Epithelial cell of esophagus (primary cell): ENCODE results near the gene CTDSP1.

Experiments
- DNase-seq: peaks from one replicate; pipeline ENCODE4 v3.0.0; 2010; ENCODE audit warnings: low read depth
- H3K4me3 ChIP-seq: 2 replicates; pipeline ENCODE4 v1.5.1; 2011; ENCODE audit warnings: mild to moderate bottlenecking, low read length, control low read depth
- TF ChIP-seq, protein P1 (sequence below): IDR thresholded peaks from 2 replicates; pipeline ENCODE4 v1.5.1; 2011; ENCODE audit warnings: low read depth, mild to moderate bottlenecking, low read length, control low read depth, inconsistent platforms; ENCODE audit not compliant: insufficient read depth; ENCODE audit errors: missing control alignments

Gene CTDSP1

DNA sequence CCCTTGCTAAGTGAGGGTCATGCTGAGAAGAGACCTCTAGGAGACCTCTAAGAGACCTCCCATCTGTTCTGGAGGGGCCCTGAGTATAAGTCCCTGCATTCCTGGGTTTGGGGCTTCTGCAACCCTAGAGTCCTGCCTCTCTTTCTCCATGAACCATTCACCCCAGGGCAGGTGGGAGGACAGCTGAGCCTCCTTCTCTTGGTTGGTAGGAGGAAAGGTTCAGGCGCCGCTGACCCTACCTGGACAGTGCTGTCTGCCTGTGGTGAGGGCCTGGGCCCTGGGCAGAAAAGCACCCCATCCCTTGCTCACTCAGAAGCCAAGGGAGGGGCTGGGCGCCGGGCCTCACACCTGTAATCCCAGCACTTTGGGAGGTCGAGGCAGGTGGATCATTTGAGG lies 18.7 kb downstream of the CTDSP1 start:
- no peak for DNase-seq
- TF ChIP-seq, protein P1, sequence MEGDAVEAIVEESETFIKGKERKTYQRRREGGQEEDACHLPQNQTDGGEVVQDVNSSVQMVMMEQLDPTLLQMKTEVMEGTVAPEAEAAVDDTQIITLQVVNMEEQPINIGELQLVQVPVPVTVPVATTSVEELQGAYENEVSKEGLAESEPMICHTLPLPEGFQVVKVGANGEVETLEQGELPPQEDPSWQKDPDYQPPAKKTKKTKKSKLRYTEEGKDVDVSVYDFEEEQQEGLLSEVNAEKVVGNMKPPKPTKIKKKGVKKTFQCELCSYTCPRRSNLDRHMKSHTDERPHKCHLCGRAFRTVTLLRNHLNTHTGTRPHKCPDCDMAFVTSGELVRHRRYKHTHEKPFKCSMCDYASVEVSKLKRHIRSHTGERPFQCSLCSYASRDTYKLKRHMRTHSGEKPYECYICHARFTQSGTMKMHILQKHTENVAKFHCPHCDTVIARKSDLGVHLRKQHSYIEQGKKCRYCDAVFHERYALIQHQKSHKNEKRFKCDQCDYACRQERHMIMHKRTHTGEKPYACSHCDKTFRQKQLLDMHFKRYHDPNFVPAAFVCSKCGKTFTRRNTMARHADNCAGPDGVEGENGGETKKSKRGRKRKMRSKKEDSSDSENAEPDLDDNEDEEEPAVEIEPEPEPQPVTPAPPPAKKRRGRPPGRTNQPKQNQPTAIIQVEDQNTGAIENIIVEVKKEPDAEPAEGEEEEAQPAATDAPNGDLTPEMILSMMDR, result no peak
- H3K4me3 ChIP-seq, result no peak overlapping the region

DNA sequence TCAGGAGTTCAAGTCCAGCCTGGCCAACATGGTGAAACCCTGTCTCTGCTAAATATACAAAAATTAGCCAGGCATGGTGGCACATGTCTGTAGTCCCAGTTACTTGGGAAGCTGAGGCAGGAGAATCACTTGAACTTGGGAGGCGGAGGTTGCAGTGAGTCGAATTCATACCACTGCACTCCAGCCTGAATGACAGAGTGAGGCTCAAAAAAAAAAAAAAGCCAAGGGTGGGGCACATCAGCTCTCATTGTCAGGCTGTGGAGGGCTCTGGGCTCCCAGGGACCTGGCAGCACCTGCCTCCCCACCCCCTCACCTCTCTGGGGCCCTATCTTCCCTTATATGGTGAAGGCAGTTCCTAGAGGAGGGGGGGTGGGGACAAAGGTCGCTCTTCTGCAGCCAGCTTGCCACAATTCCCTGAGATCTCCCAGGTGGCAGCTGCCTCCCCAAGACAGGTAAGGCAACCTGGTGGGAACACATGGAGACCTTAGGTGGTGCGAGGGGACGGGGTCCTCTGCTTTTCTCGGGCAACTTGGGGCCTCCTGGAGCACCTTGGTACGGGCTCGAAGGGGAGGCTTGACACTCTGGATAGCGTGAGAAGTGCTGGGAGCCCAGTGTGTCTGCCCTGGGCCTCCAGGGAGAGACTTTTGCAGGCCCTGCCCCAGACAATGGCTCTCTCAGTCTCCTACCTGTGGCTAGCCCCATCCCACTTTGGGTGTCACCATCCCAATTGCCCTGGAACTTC lies 19.2 kb downstream of the CTDSP1 start, which contains the start of gene VIL1:
VIL1 (plus strand) TSS at position 407 of the 742 bp plus-strand sequence. CDS start 4,656 bp downstream, outside the sequence.
- DNase-seq, result no peak
- H3K4me3 ChIP-seq, result no peak within 1 kb of the TSS
- TF ChIP-seq, protein P1, result no peak

DNA sequence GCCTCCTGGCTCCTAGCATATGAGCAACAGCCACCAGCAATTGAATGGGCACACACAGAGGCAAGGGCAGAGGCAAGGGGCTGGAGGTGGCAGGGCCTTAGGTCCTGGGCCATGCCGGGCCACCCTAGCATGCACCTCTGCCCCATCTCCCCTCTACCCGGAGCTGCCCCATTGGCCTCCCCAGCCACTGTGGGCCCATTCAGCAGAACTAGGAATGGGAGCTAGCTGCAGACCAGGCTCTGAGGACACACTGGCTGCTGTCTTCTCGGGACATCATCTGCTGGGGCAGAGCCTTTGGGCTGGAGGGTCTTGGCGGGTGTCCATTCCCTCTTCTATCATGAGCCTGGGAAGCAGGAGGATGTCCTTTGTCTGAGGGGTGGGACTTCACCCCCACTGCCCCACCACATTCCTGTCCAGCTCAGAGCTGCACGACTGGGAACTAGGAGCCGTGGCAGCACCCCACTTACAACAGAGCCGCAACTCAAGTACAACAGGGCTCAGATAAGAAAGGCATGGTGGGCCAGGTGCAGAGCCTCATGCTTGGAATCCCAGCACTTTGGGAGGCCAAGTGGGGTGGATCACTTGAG lies 20.1 kb downstream of the CTDSP1 start:
- TF ChIP-seq, protein P1, result no peak
- H3K4me3 ChIP-seq, result no peak overlapping the region
- no peak for DNase-seq

DNA sequence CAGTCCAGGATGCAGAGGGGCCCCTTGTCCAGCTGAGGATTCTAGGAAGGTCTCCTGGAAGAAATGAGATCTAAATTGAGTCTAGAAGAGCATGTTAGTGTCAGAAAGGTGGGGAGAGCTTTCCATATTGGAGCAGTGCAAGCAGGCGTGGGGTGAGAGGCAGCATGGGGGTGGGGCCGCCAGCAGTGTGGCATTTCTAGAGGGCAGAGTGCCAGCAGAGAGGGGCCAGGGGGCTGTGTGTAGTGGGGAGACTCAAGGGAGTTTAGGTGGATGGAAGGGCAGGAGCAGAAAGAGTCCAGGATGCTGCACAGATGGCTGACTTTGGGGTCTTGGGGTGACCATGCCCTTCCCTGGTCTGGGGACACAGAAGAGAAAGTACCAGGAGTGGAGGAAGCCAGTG lies 21.4 kb downstream of the CTDSP1 start:
- TF ChIP-seq, protein P1, result no peak
- DNase-seq, result no peak

DNA sequence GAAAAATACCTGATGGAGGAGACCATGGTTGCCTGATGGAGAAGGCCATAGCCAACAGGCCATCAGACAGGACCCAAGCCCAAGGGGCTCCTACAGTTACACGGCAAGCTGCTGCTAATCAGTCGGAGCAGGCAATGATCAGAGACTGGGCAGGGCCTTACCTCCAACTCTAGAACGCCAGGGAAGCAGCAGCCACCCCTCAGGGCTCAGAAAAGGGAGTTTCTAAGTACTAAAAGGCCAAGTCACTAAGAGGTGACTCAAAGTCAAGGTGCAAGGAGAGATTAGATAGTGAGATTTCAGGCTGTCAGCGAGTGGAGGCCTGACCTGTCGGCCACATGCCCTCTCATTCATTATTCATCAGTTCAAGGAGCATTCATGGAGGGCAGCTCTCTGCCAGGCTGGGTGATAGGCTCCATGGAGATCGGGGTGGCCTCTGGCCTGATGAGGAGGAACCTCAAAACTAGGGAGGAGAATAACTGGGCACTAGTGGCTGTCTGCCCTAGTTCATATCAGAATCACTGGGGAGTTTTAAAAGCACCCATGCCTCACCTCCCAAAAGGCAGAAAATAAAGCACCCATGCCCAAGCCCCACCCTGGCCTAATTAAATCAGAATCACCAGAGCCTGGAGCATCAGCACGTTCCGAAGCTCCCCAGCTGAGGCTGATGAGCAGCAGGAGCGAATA lies 22.9 kb downstream of the CTDSP1 start:
- H3K4me3 ChIP-seq, result no peak overlapping the region
- TF ChIP-seq, protein P1, result no peak
- no peak for DNase-seq

More for the DNA sequence above, 21.4 kb downstream of the CTDSP1 start:
- no peak overlapping the region for H3K4me3 ChIP-seq

DNA sequence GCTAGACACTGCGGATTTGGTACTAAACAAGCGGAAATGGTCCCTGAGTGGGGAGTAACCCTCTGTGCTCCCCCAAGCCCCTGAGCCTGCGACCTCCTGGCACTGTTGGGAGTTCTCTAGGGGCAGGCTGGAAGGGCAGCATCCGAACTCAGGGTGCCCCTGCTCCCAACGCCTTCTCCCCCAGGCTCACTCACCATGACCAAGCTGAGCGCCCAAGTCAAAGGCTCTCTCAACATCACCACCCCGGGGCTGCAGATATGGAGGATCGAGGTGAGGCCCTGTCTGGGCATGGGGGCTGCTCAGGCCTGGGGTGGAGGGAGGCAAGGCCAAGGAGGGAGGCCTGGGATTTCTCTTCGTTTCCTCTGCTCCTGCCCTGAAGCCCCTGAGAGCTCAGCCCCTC lies 23.9 kb downstream of the CTDSP1 start:
- TF ChIP-seq, protein P1, result no peak
- DNase-seq, result no peak
- no peak overlapping the region for H3K4me3 ChIP-seq
